Loucy (cell line): ENCODE data around the gene ADRM1.

ENCODE experiments used
- H2AFZ ChIP-seq: fragments of 200-600 bp; sonication (generic); 2 replicates; pipeline ENCODE4 v1.6.0; 2016; ENCODE audit warnings: antibody characterized with exemption, mild to moderate bottlenecking, low read length, moderate library complexity
- H3F3A ChIP-seq: fragments of 200-600 bp; 2 replicates; pipeline ENCODE4 v1.6.0; 2016; ENCODE audit warnings: antibody characterized with exemption, low read depth, mild to moderate bottlenecking
- H3K27me3 ChIP-seq: fragments of 200-600 bp; sonication (generic); 2 replicates; pipeline ENCODE4 v1.6.1; 2014; ENCODE audit warnings: low read length, mild to moderate bottlenecking; ENCODE audit not compliant: insufficient read depth, poor library complexity, severe bottlenecking
- H3K36me3 ChIP-seq: fragments of 200-600 bp; sonication (generic); 2 replicates; pipeline ENCODE4 v1.6.1; 2016; ENCODE audit warnings: low read length; ENCODE audit not compliant: insufficient read depth
- H3K4me1 ChIP-seq: fragments of 200-600 bp; sonication (generic); 2 replicates; pipeline ENCODE4 v1.5.1; 2014; ENCODE audit warnings: low read length, mild to moderate bottlenecking; ENCODE audit not compliant: insufficient read depth, poor library complexity, severe bottlenecking
- H3K4me2 ChIP-seq: fragments of 200-600 bp; sonication (generic); 2 replicates; pipeline ENCODE4 v1.6.0; 2014; ENCODE audit warnings: antibody characterized with exemption, low read length, low read depth, mild to moderate bottlenecking; ENCODE audit not compliant: poor library complexity, severe bottlenecking
- H3K4me3 ChIP-seq: fragments of 200-600 bp; sonication (generic); 2 replicates; pipeline ENCODE4 v1.5.1; 2014; ENCODE audit warnings: low read length, mild to moderate bottlenecking, mixed read lengths; ENCODE audit not compliant: poor library complexity, severe bottlenecking
- H3K79me2 ChIP-seq: fragments of 200-600 bp; sonication (generic); 2 replicates; pipeline ENCODE4 v1.6.1; 2014; ENCODE audit warnings: low read length; ENCODE audit not compliant: insufficient read depth
- H3K9ac ChIP-seq: fragments of 200-600 bp; sonication (generic); 2 replicates; pipeline ENCODE4 v1.6.0; 2014; ENCODE audit warnings: mild to moderate bottlenecking, low read depth, low read length, moderate library complexity; ENCODE audit not compliant: poor library complexity, severe bottlenecking
- H3K9me2 ChIP-seq: fragments of 200-600 bp; sonication (generic); replicated peaks from 2 replicates; pipeline ENCODE4 v1.6.1; 2016; ENCODE audit warnings: low read depth, low read length, mixed read lengths
- H3K9me3 ChIP-seq: fragments of 200-600 bp; sonication (generic); 2 replicates; pipeline ENCODE4 v1.6.1; 2014; ENCODE audit warnings: mild to moderate bottlenecking, antibody characterized with exemption, low read length, low read depth; ENCODE audit not compliant: insufficient read depth
- H4K20me1 ChIP-seq: fragments of 200-600 bp; sonication (generic); 2 replicates; pipeline ENCODE4 v1.6.0; 2014; ENCODE audit warnings: antibody characterized with exemption, low read length, mild to moderate bottlenecking; ENCODE audit not compliant: insufficient read depth, poor library complexity, severe bottlenecking
- EZH2phosphoT487 ChIP-seq: fragments of 200-600 bp; IDR thresholded peaks from 2 replicates; pipeline ENCODE4 v1.6.1; 2018; ENCODE audit warnings: antibody characterized with exemption, mild to moderate bottlenecking, moderate library complexity, borderline replicate concordance
- TF ChIP-seq, protein P1 (sequence below): fragments of 200-600 bp; sonication (generic); conservative IDR thresholded peaks from 2 replicates; pipeline ENCODE4 v1.5.1; 2014; ENCODE audit warnings: mild to moderate bottlenecking, antibody characterized with exemption, low read length

Gene ADRM1

DNA sequence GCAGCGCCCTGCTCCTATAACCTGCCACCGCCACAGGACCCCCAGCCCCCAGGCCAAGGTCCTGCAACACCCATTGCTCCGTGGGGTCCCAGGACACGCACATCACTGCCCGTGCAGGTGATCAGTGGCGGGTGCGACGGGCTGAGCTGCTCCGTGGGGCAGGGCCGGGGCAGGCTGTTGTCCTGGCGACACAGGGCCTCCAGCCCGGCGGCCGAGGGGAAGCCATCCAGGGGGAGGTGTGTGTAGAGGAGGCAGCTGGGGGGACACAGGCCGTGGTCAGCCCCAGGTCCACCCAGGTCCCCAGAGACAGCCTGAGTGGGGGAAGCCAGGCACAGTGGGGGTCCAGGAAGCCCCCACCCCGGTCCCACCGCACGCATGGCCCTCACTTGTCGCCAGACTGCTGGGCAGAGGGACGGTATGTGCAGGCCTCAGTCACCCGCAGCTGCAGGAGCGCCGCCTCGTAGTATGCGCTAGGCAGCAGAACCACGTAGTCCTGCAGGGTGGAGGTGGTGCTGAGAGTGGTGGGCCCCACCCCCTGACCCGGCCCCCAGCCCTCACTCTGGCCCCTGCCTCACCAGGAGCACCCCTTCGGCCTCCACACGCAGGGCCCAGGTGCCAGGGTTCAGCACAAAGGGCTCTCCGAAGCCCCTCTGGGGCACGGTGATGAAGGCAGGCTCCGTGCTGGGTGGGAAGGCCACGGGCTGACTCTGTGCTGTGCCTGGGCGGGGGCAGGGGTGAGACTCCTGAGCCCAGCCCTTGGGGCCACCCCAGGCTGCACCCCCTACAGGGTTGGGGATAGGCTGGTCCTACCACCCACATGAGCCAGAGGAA, 30.4 kb downstream of the ADRM1 start:
- no peaks in the 10 kb centered on the region for H3K36me3 ChIP-seq

DNA sequence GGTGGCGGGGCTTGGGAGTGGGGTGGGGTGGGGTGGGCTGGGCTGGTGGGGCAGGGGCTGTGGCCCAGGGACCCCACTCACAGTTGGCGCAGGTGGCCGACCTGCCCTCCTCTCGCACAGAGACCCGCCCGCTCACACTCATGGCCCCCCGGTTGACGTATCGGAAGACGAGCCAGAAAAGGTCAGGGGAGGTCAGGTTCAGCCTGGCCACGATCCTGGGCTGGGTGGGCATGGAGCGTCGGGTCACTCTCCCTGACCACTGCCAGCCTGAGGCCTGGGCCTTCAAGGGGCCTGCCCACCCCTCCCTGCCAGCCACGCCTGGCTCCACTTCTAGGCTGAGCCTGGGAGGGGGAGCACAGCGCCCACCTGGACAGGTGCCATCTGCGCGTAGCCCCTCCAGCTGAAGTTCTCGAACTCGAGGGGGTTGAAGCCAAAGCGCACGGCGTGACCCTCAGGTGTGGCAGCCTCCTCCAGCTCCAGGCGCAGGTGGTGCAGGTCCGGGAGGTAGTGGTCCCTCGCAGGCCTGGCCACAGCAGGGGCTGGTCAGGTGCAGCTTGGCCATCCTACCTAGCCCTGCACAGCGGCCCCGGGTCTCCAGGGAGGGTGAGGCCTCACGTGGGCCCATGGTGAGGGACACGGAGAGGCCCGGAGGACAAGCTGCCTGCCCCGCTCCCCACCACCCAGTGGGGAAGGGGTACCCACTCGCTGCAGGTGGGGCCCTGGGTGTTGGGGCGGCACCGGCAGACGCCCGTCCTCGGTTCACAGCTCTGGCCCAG, 31.2 kb downstream of the ADRM1 start:
- H3K9ac ChIP-seq = no peak overlapping the region
- no peaks in the 10 kb centered on the region for H3K79me2 ChIP-seq
- peaks cover 4% of the 10 kb centered on the region for H3K4me1 ChIP-seq
- H4K20me1 ChIP-seq = no peaks in the 10 kb centered on the region
- H3F3A ChIP-seq = no peaks in the 10 kb centered on the region
- H3K9me2 ChIP-seq = no peaks in the 10 kb centered on the region
- no peak overlapping the region for H3K4me3 ChIP-seq
- no peak overlapping the region for H3K4me2 ChIP-seq
- H2AFZ ChIP-seq = no peak overlapping the region
- TF ChIP-seq, protein P1, sequence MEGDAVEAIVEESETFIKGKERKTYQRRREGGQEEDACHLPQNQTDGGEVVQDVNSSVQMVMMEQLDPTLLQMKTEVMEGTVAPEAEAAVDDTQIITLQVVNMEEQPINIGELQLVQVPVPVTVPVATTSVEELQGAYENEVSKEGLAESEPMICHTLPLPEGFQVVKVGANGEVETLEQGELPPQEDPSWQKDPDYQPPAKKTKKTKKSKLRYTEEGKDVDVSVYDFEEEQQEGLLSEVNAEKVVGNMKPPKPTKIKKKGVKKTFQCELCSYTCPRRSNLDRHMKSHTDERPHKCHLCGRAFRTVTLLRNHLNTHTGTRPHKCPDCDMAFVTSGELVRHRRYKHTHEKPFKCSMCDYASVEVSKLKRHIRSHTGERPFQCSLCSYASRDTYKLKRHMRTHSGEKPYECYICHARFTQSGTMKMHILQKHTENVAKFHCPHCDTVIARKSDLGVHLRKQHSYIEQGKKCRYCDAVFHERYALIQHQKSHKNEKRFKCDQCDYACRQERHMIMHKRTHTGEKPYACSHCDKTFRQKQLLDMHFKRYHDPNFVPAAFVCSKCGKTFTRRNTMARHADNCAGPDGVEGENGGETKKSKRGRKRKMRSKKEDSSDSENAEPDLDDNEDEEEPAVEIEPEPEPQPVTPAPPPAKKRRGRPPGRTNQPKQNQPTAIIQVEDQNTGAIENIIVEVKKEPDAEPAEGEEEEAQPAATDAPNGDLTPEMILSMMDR = no peak
- TF ChIP-seq EZH2phosphoT487 = no peak
- no peaks in the 10 kb centered on the region for H3K9me3 ChIP-seq
- no peaks in the 10 kb centered on the region for H3K27me3 ChIP-seq
- H3K36me3 ChIP-seq = no peaks in the 10 kb centered on the region

More for the DNA sequence above, 30.4 kb downstream of the ADRM1 start:
- no peaks in the 10 kb centered on the region for H3K79me2 ChIP-seq
- TF ChIP-seq, protein P1 = no peak
- no peak for TF ChIP-seq EZH2phosphoT487
- no peaks in the 10 kb centered on the region for H4K20me1 ChIP-seq
- H3K9me3 ChIP-seq = no peaks in the 10 kb centered on the region
- H3K9ac ChIP-seq = no peak overlapping the region
- no peaks in the 10 kb centered on the region for H3K9me2 ChIP-seq
- no peak overlapping the region for H3K4me3 ChIP-seq
- H3K4me2 ChIP-seq = no peak overlapping the region
- H3K4me1 ChIP-seq = peaks cover 4% of the 10 kb centered on the region
- no peak overlapping the region for H2AFZ ChIP-seq
- no peaks in the 10 kb centered on the region for H3K27me3 ChIP-seq
- no peaks in the 10 kb centered on the region for H3F3A ChIP-seq

DNA sequence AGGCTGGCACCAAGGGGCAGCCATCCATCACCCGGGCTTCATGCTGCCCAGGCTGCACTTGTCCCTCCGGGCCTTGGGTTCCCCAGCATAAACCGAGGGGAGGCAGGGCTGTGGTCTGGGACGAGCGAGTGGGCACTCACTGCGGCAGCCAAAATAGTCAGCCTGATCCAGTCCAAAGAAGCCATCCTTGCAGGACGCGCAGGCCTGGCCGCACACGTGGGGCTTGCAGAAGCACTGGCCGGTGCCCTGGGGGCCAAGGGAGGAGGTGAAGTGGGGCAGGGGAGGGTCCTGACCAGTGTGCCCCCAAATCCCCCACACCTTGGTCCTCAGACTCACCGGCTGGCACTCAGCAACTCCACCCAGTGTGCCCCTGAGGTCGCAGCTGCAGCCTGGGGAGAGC, 32.1 kb downstream of the ADRM1 start:
- Histone ChIP-seq H3K9me2 (no peaks in the 10 kb centered on the region), H4K20me1 (no peaks in the 10 kb centered on the region), H3K4me2 (no peak overlapping the region), H3K4me1 (peaks cover 4% of the 10 kb centered on the region), H2AFZ (no peak overlapping the region), H3K9ac (no peak overlapping the region), H3K4me3 (no peak overlapping the region), H3K9me3 (no peaks in the 10 kb centered on the region), H3K79me2 (no peaks in the 10 kb centered on the region), H3F3A (no peaks in the 10 kb centered on the region), H3K27me3 (no peaks in the 10 kb centered on the region), H3K36me3 (no peaks in the 10 kb centered on the region)
- TF ChIP-seq, protein P1 = no peak
- no peak for TF ChIP-seq EZH2phosphoT487
